ENCODE data around the gene GNAI3.

GNAI3 gene

DNA sequence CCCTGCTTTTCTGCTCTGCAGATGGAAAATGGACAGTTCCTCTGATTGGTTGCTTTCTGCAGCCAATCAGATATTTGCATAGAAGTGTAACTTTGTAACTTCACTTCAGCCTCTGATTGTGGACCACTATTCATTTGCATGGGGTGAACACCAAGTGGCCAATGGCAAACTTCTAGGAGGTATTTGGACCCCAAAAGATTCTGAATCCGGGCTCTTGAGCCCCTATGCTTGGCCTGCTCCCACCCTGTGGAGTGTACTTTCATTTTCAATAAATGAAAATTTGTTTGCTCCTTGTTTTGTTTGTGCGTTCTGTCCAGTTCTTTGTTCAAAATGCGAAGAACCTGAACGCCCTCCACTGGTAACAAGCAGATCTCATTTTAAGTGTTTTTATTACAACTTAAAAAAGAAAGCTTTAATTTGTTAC, 101.1 kb downstream of the GNAI3 start:
- no peak overlapping the region for H3K27ac ChIP-seq (replicated peaks; ENCODE audit: low read length)
- H2AFZ ChIP-seq (ENCODE audit: low read length): peak overlapping the region; percentile 71
- no peak for DNase-seq (ENCODE audit: low spot score)
- no peaks in the 10 kb centered on the region for H3K79me1 ChIP-seq (ENCODE audit: low read depth, low read length)
- H4K91ac ChIP-seq (ENCODE audit: low read depth, low read length, poor library complexity): no peak overlapping the region
- H2BK12ac ChIP-seq (ENCODE audit: low read length): no peak overlapping the region
- H3K9ac ChIP-seq (ENCODE audit: low read depth, low read length, poor library complexity): no peak overlapping the region
- no peak overlapping the region for H3K14ac ChIP-seq (ENCODE audit: low read length)
- H3K36me3 ChIP-seq (replicated peaks in 1 of 2; ENCODE audit: control insufficient read depth in 2 of 2, insufficient read depth in 2 of 2, low read length in 2 of 2): no peaks in the 10 kb centered on the region
- no peak overlapping the region for H3K4me3 ChIP-seq (ENCODE audit: low read length in 2 of 2)
- H2BK15ac ChIP-seq (ENCODE audit: low read length): no peak overlapping the region
- peaks cover 0 to 2% of the 10 kb centered on the region in 2 donors for H3K4me1 ChIP-seq (ENCODE audit: control insufficient read depth in 2 of 2, insufficient read depth in 1 of 2, low read depth in 1 of 2, low read length in 2 of 2)
- no peak overlapping the region for H2BK120ac ChIP-seq (ENCODE audit: low read depth, low read length)
- H3K9me3 ChIP-seq (replicated peaks in 1 of 2; ENCODE audit: control insufficient read depth in 2 of 2, insufficient read depth in 1 of 2, low read depth in 1 of 2, low read length in 2 of 2): peaks cover 0 to 10% of the 10 kb centered on the region in 2 donors
- no peak overlapping the region for H3K23ac ChIP-seq (ENCODE audit: low read depth, low read length, poor library complexity)
- H4K8ac ChIP-seq (ENCODE audit: low read depth, low read length): no peak overlapping the region
- H3K18ac ChIP-seq (ENCODE audit: low read length): no peak overlapping the region
- H3K4ac ChIP-seq (ENCODE audit: low read length): no peak overlapping the region
- no CpG with 5 or more reads among the region's 4 CpGs for WGBS, 2 donors (ENCODE audit: extremely low coverage in 2 of 2, insufficient read length in 2 of 2, insufficient replicate concordance in 1 of 2)
- peaks cover 0 to 17% (median 4%) of the 10 kb centered on the region in 3 experiments for H3K27me3 ChIP-seq (ENCODE audit: control insufficient read depth in 3 of 3, insufficient read depth in 3 of 3, low read depth in 1 of 3, low read length in 3 of 3)
- H2AK5ac ChIP-seq (ENCODE audit: low read depth, low read length): no peak overlapping the region
- no peak overlapping the region for H2BK5ac ChIP-seq (ENCODE audit: low read length)
- no peak overlapping the region for H3K4me2 ChIP-seq (ENCODE audit: insufficient read depth, low read length, poor library complexity, severe bottlenecking)

DNA sequence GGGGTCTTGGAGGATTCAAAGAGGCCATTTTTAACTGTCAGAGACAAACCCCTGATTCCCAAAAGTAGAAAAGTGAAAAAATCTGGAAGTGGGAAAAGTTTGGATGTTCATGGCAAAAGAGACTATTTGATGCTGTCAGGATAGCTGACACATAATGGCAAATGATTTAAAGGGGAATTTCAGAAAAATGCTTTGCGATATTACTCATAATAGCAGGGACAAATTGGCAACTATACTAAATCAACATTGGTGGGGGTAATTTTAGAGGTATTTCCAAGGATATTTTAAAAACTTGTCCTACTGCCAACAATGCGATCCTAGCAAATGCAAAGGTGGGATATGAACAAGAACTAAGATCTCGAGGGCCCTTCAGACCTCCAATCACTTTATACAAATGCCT, 102.2 kb downstream of the GNAI3 start:
- no peak overlapping the region for H2AFZ ChIP-seq (ENCODE audit: low read length)
- no peak for DNase-seq (ENCODE audit: low spot score)
- H3K36me3 ChIP-seq (replicated peaks in 1 of 2; ENCODE audit: control insufficient read depth in 2 of 2, insufficient read depth in 2 of 2, low read length in 2 of 2): no peaks in the 10 kb centered on the region
- no peak overlapping the region for H2BK15ac ChIP-seq (ENCODE audit: low read length)
- no peak overlapping the region for H2BK120ac ChIP-seq (ENCODE audit: low read depth, low read length)
- H4K8ac ChIP-seq (ENCODE audit: low read depth, low read length): no peak overlapping the region
- no peak overlapping the region for H2BK12ac ChIP-seq (ENCODE audit: low read length)
- H3K4me2 ChIP-seq (ENCODE audit: insufficient read depth, low read length, poor library complexity, severe bottlenecking): no peak overlapping the region
- H3K23ac ChIP-seq (ENCODE audit: low read depth, low read length, poor library complexity): no peak overlapping the region
- peaks cover 0 to 7% of the 10 kb centered on the region in 2 donors for H3K9me3 ChIP-seq (replicated peaks in 1 of 2; ENCODE audit: control insufficient read depth in 2 of 2, insufficient read depth in 1 of 2, low read depth in 1 of 2, low read length in 2 of 2)
- H3K18ac ChIP-seq (ENCODE audit: low read length): no peak overlapping the region
- H3K9ac ChIP-seq (ENCODE audit: low read depth, low read length, poor library complexity): no peak overlapping the region
- no peaks in the 10 kb centered on the region for H3K79me1 ChIP-seq (ENCODE audit: low read depth, low read length)
- no peak overlapping the region for H2AK5ac ChIP-seq (ENCODE audit: low read depth, low read length)
- peaks cover 2 to 4% of the 10 kb centered on the region in 2 donors for H3K4me1 ChIP-seq (ENCODE audit: control insufficient read depth in 2 of 2, insufficient read depth in 1 of 2, low read depth in 1 of 2, low read length in 2 of 2)
- H3K4me3 ChIP-seq (ENCODE audit: low read length in 2 of 2): no peak overlapping the region
- no peak overlapping the region for H3K27ac ChIP-seq (replicated peaks; ENCODE audit: low read length)
- no CpG with 5 or more reads among the region's 3 CpGs for WGBS, 2 donors (ENCODE audit: extremely low coverage in 2 of 2, insufficient read length in 2 of 2, insufficient replicate concordance in 1 of 2)
- no peak overlapping the region for H4K91ac ChIP-seq (ENCODE audit: low read depth, low read length, poor library complexity)
- no peak overlapping the region for H3K14ac ChIP-seq (ENCODE audit: low read length)
- H3K27me3 ChIP-seq (ENCODE audit: control insufficient read depth in 3 of 3, insufficient read depth in 3 of 3, low read depth in 1 of 3, low read length in 3 of 3): peaks cover 0 to 17% (median 11%) of the 10 kb centered on the region in 3 experiments
- no peak overlapping the region for H2BK5ac ChIP-seq (ENCODE audit: low read length)
- no peak overlapping the region for H3K4ac ChIP-seq (ENCODE audit: low read length)

DNA sequence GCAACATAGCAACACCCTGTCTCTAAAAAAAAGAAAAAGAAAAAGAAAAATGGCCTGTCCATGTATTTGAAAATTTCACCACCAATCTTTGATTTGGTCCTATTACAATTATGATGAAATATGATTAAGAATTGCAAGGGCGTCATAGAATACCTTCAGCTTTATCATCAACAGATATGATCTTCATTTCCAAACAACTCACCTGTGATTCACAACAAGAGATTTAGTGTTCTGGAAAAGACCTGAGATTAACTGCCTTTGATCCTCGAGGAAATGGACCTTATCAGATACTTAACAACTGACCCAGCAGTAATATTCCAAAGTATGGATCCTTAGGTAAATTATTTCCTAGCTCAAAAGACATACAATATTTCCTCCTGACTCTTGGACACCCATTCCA, 104.0 kb downstream of the GNAI3 start:
- Histone ChIP-seq H3K4me1 (ENCODE audit: control insufficient read depth in 2 of 2, insufficient read depth in 1 of 2, low read depth in 1 of 2, low read length in 2 of 2) (peaks cover 3 to 5% of the 10 kb centered on the region in 2 donors), H2BK15ac (ENCODE audit: low read length) (no peak overlapping the region), H3K14ac (ENCODE audit: low read length) (no peak overlapping the region), H4K8ac (ENCODE audit: low read depth, low read length) (no peak overlapping the region), H3K23ac (ENCODE audit: low read depth, low read length, poor library complexity) (no peak overlapping the region), H2BK5ac (ENCODE audit: low read length) (no peak overlapping the region), H2AFZ (ENCODE audit: low read length) (no peak overlapping the region), H3K9me3 (replicated peaks in 1 of 2; ENCODE audit: control insufficient read depth in 2 of 2, insufficient read depth in 1 of 2, low read depth in 1 of 2, low read length in 2 of 2) (no peaks in the 10 kb centered on the region), H3K18ac (ENCODE audit: low read length) (no peak overlapping the region), H2AK5ac (ENCODE audit: low read depth, low read length) (no peak overlapping the region), H3K79me1 (ENCODE audit: low read depth, low read length) (no peaks in the 10 kb centered on the region), H3K27ac (replicated peaks; ENCODE audit: low read length) (no peak overlapping the region), H3K4me3 (ENCODE audit: low read length in 2 of 2) (no peak overlapping the region), H3K27me3 (ENCODE audit: control insufficient read depth in 3 of 3, insufficient read depth in 3 of 3, low read depth in 1 of 3, low read length in 3 of 3) (peaks cover 0 to 17% (median 11%) of the 10 kb centered on the region in 3 experiments), H3K9ac (ENCODE audit: low read depth, low read length, poor library complexity) (no peak overlapping the region), H2BK120ac (ENCODE audit: low read depth, low read length) (no peak overlapping the region), H3K4ac (ENCODE audit: low read length) (no peak overlapping the region), H3K4me2 (ENCODE audit: insufficient read depth, low read length, poor library complexity, severe bottlenecking) (no peak overlapping the region), H4K91ac (ENCODE audit: low read depth, low read length, poor library complexity) (no peak overlapping the region), H3K36me3 (replicated peaks in 1 of 2; ENCODE audit: control insufficient read depth in 2 of 2, insufficient read depth in 2 of 2, low read length in 2 of 2) (no peaks in the 10 kb centered on the region), H2BK12ac (ENCODE audit: low read length) (no peak overlapping the region)
- no CpG with 5 or more reads among the region's 2 CpGs for WGBS, 2 donors (ENCODE audit: extremely low coverage in 2 of 2, insufficient read length in 2 of 2, insufficient replicate concordance in 1 of 2)
- DNase-seq (ENCODE audit: low spot score): no peak

DNA sequence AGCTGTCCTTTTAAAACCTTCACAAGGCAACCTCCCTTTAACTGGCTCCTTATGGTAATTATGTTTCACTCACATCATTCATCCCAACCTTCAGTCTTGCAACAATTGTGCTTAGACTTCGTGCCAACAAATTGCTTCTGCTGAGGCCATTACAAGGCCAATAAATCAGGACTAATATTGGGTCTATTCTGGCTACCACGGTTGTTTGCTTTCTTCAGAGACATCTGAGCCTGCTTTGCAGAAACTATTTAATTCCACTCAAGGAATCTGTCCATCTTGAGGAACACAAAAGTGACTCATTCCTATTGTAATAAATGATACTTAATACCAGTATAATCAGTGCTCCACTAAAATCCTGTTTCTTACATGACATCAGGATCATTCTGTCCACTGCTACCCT, 104.9 kb downstream of the GNAI3 start:
- Histone ChIP-seq H2BK5ac (ENCODE audit: low read length) (no peak overlapping the region), H2AK5ac (ENCODE audit: low read depth, low read length) (no peak overlapping the region), H3K18ac (ENCODE audit: low read length) (no peak overlapping the region), H3K9ac (ENCODE audit: low read depth, low read length, poor library complexity) (no peak overlapping the region), H3K27me3 (ENCODE audit: control insufficient read depth in 3 of 3, insufficient read depth in 3 of 3, low read depth in 1 of 3, low read length in 3 of 3) (peaks cover 0 to 17% (median 11%) of the 10 kb centered on the region in 3 experiments), H3K79me1 (ENCODE audit: low read depth, low read length) (no peaks in the 10 kb centered on the region), H2BK120ac (ENCODE audit: low read depth, low read length) (no peak overlapping the region), H3K27ac (replicated peaks; ENCODE audit: low read length) (no peak overlapping the region), H2BK12ac (ENCODE audit: low read length) (no peak overlapping the region), H3K4me3 (ENCODE audit: low read length in 2 of 2) (no peak overlapping the region), H3K23ac (ENCODE audit: low read depth, low read length, poor library complexity) (no peak overlapping the region), H3K9me3 (replicated peaks in 1 of 2; ENCODE audit: control insufficient read depth in 2 of 2, insufficient read depth in 1 of 2, low read depth in 1 of 2, low read length in 2 of 2) (no peaks in the 10 kb centered on the region), H3K4me2 (ENCODE audit: insufficient read depth, low read length, poor library complexity, severe bottlenecking) (no peak overlapping the region), H3K14ac (ENCODE audit: low read length) (no peak overlapping the region), H2BK15ac (ENCODE audit: low read length) (no peak overlapping the region), H2AFZ (ENCODE audit: low read length) (no peak overlapping the region), H4K8ac (ENCODE audit: low read depth, low read length) (no peak overlapping the region), H3K4me1 (ENCODE audit: control insufficient read depth in 2 of 2, insufficient read depth in 1 of 2, low read depth in 1 of 2, low read length in 2 of 2) (peaks cover 3 to 9% of the 10 kb centered on the region in 2 donors), H3K4ac (ENCODE audit: low read length) (no peak overlapping the region), H4K91ac (ENCODE audit: low read depth, low read length, poor library complexity) (no peak overlapping the region), H3K36me3 (replicated peaks in 1 of 2; ENCODE audit: control insufficient read depth in 2 of 2, insufficient read depth in 2 of 2, low read length in 2 of 2) (no peaks in the 10 kb centered on the region)
- no CpG with 5 or more reads among the region's 2 CpGs for WGBS, 2 donors (ENCODE audit: extremely low coverage in 2 of 2, insufficient read length in 2 of 2, insufficient replicate concordance in 1 of 2)
- DNase-seq (ENCODE audit: low spot score): no peak
